Renal cortical epithelial cell (primary cell): ENCODE data around the gene INCA1. TPM values are rescaled to one million over a fixed set of nuclear protein-coding genes. Genes with fewer than 3 reads are reported as not detected.

ENCODE experiments used
- DNase-seq: peaks from one replicate; pipeline ENCODE4 v3.0.0-alpha.2; 2011; ENCODE audit warnings: low read depth
- total RNA-seq: library from RNA; depleted of rRNA; stranded (reverse); fragments of >200 nt; gene quantifications from 2 replicates; pipeline ENCODE4 v1.2.3, GENCODE V29; 2014

Gene INCA1
- total RNA-seq, 1 donor from 2014 or later = 0.40 TPM

- no peak for DNase-seq
Measured at GRCh38 chr17:5011928-5012327, 14.6 kb upstream of the INCA1 start.

DNA sequence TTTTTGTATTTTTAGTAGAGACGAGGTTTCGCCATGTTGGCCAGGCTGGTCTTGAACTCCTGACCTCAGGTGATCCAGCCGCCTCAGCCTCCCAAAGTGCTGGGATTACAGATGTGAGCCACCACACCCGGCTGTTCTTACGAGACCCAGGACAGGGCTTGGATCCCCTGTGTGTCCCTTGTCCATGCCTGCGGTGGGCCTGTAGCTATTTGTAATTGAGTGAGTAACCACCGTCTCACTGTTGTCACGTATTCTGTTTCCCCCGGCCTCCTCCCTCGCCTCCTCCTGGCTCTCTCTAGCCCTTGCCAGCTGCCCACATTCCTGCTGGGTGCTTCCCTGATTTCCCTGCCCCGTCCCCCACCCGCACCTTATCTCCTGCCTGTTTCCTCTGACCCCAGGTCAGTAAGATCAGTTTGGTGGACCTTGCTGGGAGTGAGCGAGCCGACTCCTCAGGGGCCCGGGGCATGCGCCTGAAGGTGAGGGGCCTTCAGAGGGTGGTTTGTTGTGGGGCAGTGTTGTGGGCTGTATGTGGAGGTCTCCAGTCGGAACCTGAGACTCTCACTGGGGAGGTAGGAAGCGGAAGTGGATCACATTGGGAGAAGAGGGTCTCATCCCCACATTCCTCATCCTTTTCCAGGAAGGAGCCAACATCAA lies 6.0 kb upstream of the INCA1 start:
- DNase-seq = no peak

DNA sequence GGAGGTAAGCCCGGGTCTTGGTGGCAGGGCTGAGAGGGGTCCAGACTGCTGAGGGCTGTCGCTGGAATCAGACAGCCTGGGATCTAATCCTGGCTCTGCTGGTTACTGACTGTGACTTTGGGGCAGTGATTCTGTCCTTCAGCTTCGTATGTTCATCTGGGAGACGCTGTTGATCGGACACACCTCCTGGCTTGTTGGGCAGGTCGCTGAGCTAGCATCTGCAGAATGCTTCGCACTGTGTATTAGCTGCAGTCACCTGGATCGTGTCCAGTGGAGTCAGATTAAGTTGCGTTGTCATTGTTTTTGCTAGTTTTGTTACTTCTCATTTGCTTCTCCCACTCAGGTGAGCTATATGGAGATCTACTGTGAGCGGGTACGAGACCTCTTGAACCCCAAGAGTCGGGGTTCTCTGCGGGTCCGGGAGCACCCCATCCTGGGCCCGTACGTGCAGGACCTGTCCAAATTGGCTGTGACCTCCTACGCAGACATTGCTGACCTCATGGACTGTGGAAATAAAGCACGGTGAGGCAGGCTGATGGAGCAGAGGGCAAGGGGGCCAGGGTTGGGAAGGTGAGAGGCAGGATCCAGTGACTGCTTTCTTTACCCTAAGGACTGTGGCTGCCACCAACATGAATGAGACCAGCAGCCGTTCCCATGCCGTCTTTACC lies 4.9 kb upstream of the INCA1 start:
- no peak for DNase-seq

DNA sequence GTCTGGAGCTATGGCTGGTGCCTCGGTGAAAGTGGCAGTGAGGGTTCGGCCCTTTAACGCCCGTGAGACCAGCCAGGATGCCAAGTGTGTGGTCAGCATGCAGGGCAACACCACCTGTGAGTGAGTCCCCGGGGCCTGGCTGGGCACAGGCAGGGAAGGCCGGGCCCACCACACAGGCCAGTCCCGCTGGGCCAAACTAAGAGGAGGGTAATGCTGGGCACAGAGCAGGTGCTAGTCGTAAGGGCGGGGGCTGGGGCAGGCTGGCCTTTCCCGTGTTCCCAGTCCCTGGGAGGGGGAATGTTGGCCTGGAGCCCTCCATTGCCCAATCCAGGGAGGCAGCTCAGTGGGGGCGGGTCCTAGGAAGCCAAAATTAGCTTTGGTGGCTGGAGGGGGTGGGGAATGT lies 2.9 kb upstream of the INCA1 start:
- no peak for DNase-seq

- no peak for DNase-seq
Measured at GRCh38 chr17:4999430-5000093, 2.2 kb upstream of the INCA1 start.

DNA sequence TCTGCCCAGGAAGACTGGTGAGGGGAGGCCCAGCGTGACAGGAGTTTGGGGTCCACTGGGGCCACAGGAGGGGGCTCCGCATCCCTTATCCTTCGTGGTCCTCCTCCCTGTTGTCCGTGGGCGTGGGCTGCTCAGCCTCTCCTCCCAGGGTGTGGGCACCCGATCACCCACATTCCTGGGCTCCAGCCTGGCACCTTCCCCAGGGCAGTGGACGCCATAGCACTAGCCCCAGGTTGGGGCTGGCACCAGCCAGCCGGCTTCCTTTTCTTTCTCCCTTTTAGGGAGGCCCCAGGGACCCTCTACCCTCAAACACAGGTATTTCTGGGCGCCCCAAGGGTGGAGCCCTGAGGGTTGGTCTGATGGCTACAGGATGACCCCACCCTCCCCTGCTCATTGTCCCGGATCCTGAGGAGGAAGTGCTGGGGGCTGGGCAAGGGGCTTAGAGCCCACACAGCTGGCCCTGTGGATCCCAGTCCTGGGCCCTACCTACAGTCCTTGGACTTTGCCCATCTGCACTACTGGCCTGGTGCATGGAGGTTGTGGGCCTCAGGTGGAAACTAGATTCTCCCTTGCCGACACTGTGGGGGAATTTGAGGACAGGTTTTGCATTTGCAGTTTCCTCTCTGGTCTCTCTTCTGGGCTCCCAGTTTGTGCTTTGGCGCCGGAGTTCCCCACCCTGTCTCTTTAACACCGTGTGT lies 1.6 kb upstream of the INCA1 start:
- DNase-seq = no peak

GRCh38 chr17:4998027-4998731 lies 857 bp upstream of the INCA1 start:
- DNase-seq = no peak

DNA sequence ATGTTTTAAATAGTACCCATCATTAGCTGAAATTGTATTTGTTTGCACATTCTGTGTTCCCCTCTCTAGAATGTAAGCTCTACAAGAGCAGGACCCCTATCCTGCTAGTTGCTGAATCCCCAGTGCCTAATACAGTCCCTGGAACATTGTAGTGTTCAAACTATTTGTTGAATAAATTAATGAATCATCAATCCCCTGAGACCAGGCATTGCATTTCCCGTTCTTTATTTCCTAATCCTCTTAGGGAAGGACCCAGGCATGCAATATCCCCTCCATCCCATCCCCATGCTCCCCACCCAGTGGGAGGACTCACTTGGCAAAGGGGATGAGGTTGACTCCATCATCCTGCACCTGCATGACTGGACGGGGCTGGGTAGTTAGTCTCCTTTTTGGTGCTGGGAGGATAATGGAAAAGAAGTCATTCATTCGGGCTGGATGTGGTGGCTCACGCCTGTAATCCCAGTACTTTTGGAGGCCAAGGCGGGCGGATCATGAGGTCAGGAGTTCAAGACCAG lies 3.2 kb downstream of the INCA1 start:
- DNase-seq = no peak

- no peak for DNase-seq
Measured at GRCh38 chr17:4987767-4988567, 9.4 kb downstream of the INCA1 start.

- peak; percentile 36 for DNase-seq
Measured at GRCh38 chr17:4986951-4987766, 10.2 kb downstream of the INCA1 start, which contains the start of gene CAMTA2. CAMTA2 (minus strand) TSS chr17:4987675; CDS start chr17:4986222, 1,453 bp downstream.

DNA sequence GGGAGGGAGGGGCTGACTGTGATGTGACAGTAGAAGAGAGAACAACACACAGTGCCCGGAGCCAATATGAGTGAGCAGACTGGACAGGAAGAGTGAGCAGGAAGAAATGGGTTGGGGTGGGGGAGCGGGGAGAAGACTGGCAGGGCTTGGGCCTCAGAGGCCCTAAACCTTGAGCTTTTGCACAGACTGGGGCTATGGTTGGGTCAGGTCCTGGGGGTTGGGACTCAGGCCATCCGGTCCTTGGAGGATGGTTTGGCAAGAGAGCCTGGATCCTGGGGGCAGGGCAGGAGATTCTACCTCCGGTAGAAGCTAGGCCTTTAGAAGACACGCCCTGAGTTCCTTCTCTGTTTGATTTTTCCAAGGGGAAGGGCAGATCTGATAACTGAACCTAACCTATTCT lies 10.9 kb downstream of the INCA1 start:
- DNase-seq = no peak

DNA sequence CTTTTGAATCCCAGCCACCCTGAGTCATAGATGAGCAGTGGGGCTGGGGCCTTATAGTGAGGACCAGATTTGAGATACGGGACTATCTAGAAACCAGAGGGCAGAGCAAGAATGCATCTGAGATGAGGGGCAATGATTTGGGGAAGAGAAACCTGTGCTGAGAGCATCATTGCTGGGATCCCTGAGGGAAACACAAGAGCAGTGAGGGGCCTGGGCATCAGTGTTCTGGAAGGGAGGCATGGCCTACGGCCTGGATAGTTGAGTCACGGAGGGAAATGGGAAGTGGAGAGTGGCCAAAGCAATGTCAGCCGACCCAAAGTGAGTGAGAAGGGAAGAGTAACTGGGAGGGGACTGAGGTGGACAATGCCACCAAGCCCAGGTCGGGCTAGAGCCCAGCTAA lies 15.0 kb downstream of the INCA1 start:
- no peak for DNase-seq

DNA sequence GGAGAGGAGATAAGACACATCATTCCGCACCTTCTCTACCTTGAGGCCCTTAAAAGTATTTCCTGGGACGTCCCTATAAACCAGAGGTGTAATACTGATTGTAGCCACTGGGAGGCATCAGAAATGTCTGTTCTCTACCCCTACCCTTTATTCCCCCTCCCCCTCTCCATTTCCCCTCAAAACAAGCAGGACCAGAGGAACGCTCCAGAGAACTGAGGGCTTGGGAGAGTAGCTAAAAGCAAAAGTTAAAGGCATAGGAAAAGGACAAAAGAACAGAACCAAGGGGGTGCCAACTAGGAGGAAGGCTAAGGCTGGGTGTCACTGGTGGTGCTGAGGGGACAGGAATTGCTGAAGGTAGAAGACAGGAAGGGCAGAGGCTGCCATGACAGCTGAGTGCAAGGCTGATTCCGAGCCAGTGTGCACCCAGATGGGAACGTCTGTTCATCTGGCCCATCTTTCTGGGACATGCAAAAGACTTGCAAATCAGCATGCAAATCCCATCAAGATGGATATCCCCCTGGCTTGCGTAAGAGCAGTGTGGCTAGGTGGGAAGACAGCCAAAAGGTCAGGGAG lies 16.6 kb downstream of the INCA1 start:
- DNase-seq = peak; percentile 45

GRCh38 chr17:4978726-4979125 lies 18.6 kb downstream of the INCA1 start:
- DNase-seq = no peak

GRCh38 chr17:4974115-4974670 lies 23.1 kb downstream of the INCA1 start:
- no peak for DNase-seq

DNA sequence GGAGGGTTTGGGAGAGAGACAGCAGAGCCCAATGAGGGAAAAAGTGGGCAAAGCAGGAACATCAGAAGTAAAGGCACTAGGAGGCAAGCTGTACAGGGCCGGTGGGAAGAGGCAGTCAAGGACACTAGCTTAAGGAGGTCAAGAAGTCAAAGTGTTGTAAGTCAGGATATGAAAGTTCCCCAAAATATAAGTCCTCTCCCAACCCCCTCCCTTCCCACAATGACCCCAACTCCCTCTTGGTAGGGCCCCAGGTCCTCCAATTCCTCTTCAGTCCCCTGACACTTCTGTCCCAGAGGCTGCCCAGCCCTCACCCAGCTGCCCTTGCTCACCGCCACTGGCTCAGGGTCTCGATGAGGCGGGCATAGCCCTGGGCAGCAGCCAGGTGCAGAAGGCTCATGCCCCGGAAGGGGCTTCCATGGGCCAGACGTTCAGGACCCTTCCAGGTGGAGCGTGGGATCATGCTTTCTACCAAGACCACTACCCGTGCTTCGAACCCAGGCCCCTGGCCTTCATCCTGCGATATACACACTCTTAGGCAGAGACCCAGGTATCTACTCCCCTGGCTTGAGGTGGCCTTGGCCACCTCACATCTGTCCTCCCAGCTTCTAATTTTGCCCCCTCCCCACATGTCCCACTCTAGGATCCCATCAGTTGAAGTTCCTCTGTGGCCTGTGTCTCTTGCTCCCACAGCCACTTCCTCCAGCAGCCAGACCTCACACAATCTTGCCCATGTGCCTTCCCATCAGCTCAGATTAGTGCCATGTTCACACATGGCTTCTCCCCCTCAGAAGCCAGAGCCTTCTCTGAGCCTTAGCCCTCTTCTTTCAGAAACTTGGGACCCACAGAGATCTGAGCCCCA lies 23.8 kb downstream of the INCA1 start:
- DNase-seq = no peak

GRCh38 chr17:4972752-4973151 lies 24.6 kb downstream of the INCA1 start:
- no peak for DNase-seq

DNA sequence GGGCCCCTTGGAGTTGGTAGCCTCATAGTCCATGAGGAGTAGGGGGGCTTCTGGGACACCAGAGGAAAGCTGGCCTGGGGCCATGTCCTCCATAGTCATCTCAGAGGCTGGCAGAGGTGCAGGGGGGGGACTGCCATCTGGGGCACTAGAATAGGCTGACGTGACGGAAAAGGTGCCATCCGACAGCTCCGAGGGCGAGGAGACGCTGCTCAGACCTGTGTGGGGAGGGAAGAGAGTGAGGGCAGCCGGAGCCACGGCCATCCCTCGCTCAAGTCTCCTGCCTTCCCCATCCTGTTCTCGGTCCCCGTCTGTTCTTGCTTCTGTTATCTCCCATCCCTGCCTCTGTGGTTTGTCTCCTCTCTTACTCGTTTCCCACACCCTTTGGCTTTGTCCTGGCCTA lies 25.0 kb downstream of the INCA1 start:
- DNase-seq = no peak
